Measurements from ENCODE around the gene MAP2K6.

GRCh38 chr17:69572747-69573146, 158.2 kb downstream of the MAP2K6 start:
- no peak for TF ChIP-seq GATA2 (IDR thresholded peaks at IDR 0.05; ENCODE audit: insufficient read depth, insufficient read length, low read depth, low read length)
- TF ChIP-seq CTCF (IDR thresholded peaks at IDR 0.05; ENCODE audit: extremely low read depth in 1 of 2, insufficient read depth in 1 of 2, low read depth in 1 of 2, low read length in 2 of 2) = no peak
- no peak for TF ChIP-seq EZH2 (IDR thresholded peaks at IDR 0.05; ENCODE audit: borderline replicate concordance, low read depth, low read length, severe bottlenecking)
- no peak for TF ChIP-seq MYC (IDR thresholded peaks at IDR 0.05; ENCODE audit: low read depth, low read length)
- TF ChIP-seq POLR2A (IDR thresholded peaks at IDR 0.05; ENCODE audit: low read depth, low read length) = no peak

All from endothelial cell of umbilical vein (primary cell).